HG03457 (cell line): ENCODE data around the gene ANAPC2.

ENCODE experiments used
- ATAC-seq: cut with Tn5 transposase; IDR thresholded peaks from one replicate; pipeline ENCODE4 v1.9.1; 2021; ENCODE audit warnings: moderate number of reproducible peaks; ENCODE audit not compliant: unreplicated experiment

Gene ANAPC2

GRCh38 chr9:137165250-137165836 is 23.0 kb downstream of the ANAPC2 start:
- no peak for ATAC-seq

- no peak for ATAC-seq
Measured at GRCh38 chr9:137164370-137165249, 23.8 kb downstream of the ANAPC2 start.

DNA sequence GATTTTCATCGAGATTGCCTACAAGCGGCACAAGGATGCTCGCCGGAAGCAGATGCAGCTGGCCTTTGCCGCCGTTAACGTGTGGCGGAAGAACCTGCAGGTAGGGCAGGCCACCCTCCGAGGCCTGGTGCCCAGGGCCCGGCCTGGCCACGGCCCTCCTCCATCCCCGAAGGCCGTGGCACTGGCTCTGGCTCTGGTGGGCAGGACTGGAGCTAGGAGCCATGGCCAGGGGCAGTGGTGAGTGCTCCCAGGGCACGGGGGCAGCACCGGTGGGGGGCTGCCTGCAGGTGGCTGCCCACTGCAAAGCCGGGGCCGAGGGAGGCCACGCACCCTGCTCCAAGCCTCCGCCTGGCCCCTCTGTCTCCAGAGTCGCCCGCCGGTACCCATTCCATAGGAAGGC is 24.6 kb downstream of the ANAPC2 start:
- no peak for ATAC-seq

GRCh38 chr9:137163365-137163715 is 25.0 kb downstream of the ANAPC2 start:
- no peak for ATAC-seq

GRCh38 chr9:137162505-137163364 is 25.6 kb downstream of the ANAPC2 start:
- ATAC-seq, result no peak

- ATAC-seq, result no peak
Measured at GRCh38 chr9:137161558-137162486, 26.5 kb downstream of the ANAPC2 start.

GRCh38 chr9:137160716-137161557 is 27.4 kb downstream of the ANAPC2 start:
- no peak for ATAC-seq

DNA sequence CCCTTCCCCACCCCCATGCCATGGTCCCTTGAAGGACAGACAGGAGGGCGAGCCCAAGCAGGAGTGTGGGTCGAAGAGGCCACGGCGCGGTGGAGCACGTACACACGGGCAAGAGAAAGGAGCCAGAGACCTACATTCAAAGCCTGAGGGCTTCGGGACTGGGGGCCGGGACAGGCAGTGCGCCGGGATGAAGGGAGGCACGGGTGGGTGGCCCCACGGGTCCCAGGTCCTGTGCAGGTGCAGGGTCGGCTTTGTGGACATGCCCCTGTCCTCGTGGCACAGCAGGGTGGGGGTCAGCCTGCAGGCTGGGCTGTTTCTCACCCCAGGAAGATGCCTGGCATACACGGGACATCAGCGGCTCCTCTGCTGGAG is 28.3 kb downstream of the ANAPC2 start:
- ATAC-seq, result no peak

- no peak for ATAC-seq
Measured at GRCh38 chr9:137159105-137160053, 29.0 kb downstream of the ANAPC2 start.

DNA sequence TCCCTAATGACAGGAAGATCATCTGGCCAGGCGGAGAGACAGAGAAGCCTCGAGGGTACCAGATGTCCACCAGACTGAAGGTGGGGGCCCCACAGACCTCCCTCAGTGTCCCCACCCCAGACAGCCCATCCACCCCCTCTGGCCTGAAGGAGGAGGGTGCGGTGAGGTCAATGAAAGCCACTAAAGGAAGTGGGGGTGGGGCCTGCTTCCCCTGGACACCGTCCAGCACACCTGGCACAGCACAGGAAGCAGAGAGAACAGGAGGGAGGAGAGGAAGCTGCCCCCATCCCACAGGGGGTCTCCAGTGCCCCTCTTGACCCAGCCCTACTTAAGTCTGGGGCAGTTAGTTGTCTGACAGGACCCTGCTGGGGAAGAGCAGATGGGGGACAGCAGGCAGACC is 29.7 kb downstream of the ANAPC2 start:
- ATAC-seq, result no peak

GRCh38 chr9:137157618-137158415 is 30.5 kb downstream of the ANAPC2 start:
- no peak for ATAC-seq

DNA sequence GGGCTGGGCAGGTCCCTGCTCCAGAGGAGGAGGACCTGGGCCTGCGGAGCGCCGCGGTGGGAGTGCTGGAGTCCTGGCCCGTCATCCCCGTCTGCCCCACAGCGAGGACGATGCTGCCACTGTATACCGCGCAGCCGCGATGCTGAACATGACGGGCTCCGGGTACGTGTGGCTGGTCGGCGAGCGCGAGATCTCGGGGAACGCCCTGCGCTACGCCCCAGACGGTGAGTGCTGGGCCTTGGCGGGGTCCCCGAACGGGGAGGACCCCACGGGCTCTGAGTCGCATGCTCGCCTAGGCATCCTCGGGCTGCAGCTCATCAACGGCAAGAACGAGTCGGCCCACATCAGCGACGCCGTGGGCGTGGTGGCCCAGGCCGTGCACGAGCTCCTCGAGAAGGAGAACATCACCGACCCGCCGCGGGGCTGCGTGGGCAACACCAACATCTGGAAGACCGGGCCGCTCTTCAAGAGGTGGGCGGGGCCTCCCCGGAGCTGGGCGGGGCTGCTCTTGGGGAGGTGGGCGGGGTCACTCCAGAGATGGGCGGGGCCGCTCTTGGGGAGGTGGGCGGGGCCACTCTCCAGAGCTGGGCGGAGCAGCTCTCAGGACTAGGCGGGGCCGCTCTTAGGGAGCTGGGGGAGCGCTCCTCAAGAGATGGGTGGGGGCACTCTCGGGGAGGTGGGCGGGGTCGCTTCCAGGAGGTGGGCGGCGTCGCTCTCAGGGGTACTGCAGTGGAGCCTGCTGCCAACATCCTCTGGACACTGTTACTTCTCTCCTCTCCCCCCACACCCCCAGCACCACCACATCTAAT is 31.6 kb downstream of the ANAPC2 start:
- no peak for ATAC-seq

DNA sequence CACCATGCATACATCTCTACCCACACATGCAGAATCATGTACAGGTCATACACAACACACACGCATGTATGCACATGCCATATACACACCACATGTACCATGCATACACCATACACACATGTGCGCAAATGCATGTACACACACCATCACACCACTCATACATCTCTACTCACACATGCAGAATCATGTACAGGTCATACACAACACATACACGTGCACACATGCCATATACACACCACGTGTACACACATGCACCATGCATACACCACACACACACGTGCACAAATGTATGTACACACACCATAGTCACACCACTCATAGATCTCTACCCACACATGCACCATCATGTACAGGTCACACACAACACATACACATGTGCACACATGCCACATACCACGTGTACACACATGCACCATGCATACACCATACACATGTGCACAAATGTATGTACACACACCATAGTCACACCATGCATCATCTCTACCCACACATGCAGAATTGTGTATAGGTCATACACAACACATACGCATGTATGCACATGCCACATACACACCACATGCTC is 35.4 kb downstream of the ANAPC2 start:
- no peak for ATAC-seq

GRCh38 chr9:137150617-137151457 is 37.5 kb downstream of the ANAPC2 start:
- no peak for ATAC-seq

DNA sequence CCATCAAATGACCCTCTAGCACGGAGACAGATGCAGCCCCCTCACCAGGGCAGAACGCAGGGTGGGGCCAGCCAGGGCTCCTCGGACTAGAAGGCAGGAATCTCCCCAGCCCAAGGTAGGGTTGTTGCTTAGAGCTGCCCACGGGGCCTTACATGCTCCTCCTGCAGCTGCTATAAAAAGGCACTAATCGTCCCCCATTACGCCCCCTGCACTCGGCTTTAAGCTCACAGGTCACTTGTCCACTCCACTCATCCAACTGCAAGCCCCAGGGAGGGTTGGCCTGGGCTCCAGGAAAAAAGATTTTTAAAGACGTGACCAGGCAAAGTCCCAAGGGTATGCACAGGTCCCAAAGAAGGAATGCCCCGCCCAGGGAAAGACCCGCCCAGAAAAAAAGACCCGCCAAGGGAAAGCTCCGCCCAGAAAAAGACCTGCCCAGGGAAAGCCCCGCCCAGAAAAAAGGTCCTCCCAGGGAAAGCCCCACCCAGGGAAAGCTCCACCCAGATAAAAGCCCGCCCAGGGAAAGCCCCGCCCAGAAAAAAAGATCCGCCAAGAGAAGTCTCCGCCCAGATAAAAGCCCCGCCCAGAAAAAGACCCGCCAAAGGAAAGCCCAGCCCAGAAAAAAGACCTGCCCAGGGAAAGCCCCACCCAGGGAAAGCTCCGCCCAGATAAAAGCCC is 38.3 kb downstream of the ANAPC2 start:
- ATAC-seq, result no peak
